ENCODE results near the gene RBMS3. TPM values are rescaled to one million over a fixed set of nuclear protein-coding genes. Genes with fewer than 3 reads are reported as not detected.

The RBMS3 gene
- total RNA-seq, 1 experiment from 2014 or later = 74.2 TPM

DNA sequence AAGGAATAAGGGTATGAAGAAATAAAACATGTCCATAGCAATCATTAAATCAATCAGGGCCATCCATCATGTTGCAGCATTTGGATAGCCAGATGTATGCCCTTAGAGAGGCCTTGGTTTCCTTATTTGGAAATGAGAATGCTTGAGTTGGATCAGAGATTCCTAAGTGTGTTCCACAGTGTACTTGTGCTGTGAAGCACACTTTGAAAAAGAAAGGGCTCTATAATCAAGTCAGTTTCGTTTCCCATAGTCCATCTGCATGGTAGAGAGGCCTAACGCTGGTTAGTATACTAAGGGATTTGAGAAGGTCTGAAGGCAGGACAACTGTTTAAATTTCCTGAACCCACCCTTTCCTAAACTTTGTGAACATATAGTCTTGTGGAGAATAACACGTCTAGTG lies 30.9 kb downstream of the RBMS3 start:
- no peaks in the 10 kb centered on the region for H3K27me3 Mint-ChIP-seq (ENCODE audit: insufficient read depth, unreplicated experiment)
- no peak overlapping the region for H3K27ac Mint-ChIP-seq (ENCODE audit: low read depth, unreplicated experiment)
- peaks cover 10% of the 10 kb centered on the region for H3K4me1 Mint-ChIP-seq (ENCODE audit: insufficient read depth, unreplicated experiment)
- no peak for DNase-seq (ENCODE audit: unreplicated experiment)
- no peak overlapping the region for H3K4me3 Mint-ChIP-seq (ENCODE audit: unreplicated experiment)
- intact Hi-C loops (cut with micrococcal nuclease) = no loop called here
- ChIA-PET CTCF (no interaction called here), POLR2A (no interaction called here)
- no peaks in the 10 kb centered on the region for H3K9me3 Mint-ChIP-seq (ENCODE audit: unreplicated experiment)
- peaks cover 11% of the 10 kb centered on the region for H3K36me3 Mint-ChIP-seq (ENCODE audit: insufficient read depth, unreplicated experiment)
- BruUV-seq (replicated peaks) = no TSS peak
- TF ChIP-seq, protein P1, sequence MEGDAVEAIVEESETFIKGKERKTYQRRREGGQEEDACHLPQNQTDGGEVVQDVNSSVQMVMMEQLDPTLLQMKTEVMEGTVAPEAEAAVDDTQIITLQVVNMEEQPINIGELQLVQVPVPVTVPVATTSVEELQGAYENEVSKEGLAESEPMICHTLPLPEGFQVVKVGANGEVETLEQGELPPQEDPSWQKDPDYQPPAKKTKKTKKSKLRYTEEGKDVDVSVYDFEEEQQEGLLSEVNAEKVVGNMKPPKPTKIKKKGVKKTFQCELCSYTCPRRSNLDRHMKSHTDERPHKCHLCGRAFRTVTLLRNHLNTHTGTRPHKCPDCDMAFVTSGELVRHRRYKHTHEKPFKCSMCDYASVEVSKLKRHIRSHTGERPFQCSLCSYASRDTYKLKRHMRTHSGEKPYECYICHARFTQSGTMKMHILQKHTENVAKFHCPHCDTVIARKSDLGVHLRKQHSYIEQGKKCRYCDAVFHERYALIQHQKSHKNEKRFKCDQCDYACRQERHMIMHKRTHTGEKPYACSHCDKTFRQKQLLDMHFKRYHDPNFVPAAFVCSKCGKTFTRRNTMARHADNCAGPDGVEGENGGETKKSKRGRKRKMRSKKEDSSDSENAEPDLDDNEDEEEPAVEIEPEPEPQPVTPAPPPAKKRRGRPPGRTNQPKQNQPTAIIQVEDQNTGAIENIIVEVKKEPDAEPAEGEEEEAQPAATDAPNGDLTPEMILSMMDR (IDR thresholded peaks at IDR 0.05; ENCODE audit: unreplicated experiment) = no peak

DNA sequence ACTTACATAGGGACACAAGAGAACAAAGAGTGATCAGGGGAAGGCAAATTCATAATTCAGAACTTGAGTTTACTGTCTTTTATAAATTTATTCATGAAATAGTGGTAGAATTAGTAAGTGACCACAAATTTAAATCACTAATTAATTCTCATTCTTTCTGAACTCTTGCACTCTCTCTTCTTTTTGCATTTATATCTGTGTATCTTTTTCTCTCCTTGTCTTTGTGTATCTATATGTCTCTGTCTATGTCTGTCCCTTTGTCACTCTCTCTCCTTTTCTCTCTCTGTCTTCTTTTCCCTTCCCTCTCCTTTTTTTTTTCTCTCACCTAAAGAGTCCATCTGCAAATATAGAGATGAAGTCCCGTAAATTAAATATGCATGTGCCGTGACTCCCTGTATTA lies 31.5 kb downstream of the RBMS3 start:
- DNase-seq (ENCODE audit: unreplicated experiment) = no peak
- Mint-ChIP-seq H3K36me3 (ENCODE audit: insufficient read depth, unreplicated experiment) (peaks cover 11% of the 10 kb centered on the region), H3K9me3 (ENCODE audit: unreplicated experiment) (no peaks in the 10 kb centered on the region), H3K27ac (ENCODE audit: low read depth, unreplicated experiment) (no peak overlapping the region), H3K27me3 (ENCODE audit: insufficient read depth, unreplicated experiment) (no peaks in the 10 kb centered on the region), H3K4me1 (ENCODE audit: insufficient read depth, unreplicated experiment) (peaks cover 10% of the 10 kb centered on the region), H3K4me3 (ENCODE audit: unreplicated experiment) (no peak overlapping the region)
- ChIA-PET CTCF (no interaction called here), POLR2A (no interaction called here)
- BruUV-seq (replicated peaks) = no TSS peak
- intact Hi-C loops (cut with micrococcal nuclease) = no loop called here
- TF ChIP-seq, protein P1 (IDR thresholded peaks at IDR 0.05; ENCODE audit: unreplicated experiment) = no peak

DNA sequence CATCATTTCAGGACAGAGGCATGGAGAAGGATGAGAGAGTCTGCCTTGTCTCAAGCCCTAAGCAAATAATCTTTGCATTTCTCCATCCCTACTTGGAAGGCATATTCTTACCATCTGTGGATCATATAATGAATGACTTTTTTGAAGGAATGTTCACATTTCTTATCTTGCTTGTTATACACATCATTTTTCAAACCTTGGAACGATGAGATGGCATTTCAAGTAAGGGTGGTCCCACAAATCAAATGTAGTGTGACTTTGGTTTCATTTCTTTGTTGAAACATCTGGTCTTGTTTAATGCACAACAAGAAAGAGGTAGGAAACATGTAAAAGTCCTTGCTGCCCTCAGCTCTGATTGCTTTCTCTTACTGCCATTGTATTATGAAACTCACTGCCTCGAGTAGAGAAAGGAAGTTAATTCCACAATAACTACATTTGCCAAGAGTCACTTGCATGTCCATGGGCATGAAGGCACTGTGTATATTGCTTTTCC lies 32.1 kb downstream of the RBMS3 start:
- ChIA-PET POLR2A (no interaction called here), CTCF (no interaction called here)
- no peak for DNase-seq (ENCODE audit: unreplicated experiment)
- no peaks in the 10 kb centered on the region for H3K9me3 Mint-ChIP-seq (ENCODE audit: unreplicated experiment)
- intact Hi-C loops (cut with micrococcal nuclease) = no loop called here
- BruUV-seq (replicated peaks) = no TSS peak
- H3K36me3 Mint-ChIP-seq (ENCODE audit: insufficient read depth, unreplicated experiment) = peaks cover 11% of the 10 kb centered on the region
- H3K4me1 Mint-ChIP-seq (ENCODE audit: insufficient read depth, unreplicated experiment) = peaks cover 10% of the 10 kb centered on the region
- no peak overlapping the region for H3K4me3 Mint-ChIP-seq (ENCODE audit: unreplicated experiment)
- no peaks in the 10 kb centered on the region for H3K27me3 Mint-ChIP-seq (ENCODE audit: insufficient read depth, unreplicated experiment)
- TF ChIP-seq, protein P1 (IDR thresholded peaks at IDR 0.05; ENCODE audit: unreplicated experiment) = no peak
- no peak overlapping the region for H3K27ac Mint-ChIP-seq (ENCODE audit: low read depth, unreplicated experiment)

DNA sequence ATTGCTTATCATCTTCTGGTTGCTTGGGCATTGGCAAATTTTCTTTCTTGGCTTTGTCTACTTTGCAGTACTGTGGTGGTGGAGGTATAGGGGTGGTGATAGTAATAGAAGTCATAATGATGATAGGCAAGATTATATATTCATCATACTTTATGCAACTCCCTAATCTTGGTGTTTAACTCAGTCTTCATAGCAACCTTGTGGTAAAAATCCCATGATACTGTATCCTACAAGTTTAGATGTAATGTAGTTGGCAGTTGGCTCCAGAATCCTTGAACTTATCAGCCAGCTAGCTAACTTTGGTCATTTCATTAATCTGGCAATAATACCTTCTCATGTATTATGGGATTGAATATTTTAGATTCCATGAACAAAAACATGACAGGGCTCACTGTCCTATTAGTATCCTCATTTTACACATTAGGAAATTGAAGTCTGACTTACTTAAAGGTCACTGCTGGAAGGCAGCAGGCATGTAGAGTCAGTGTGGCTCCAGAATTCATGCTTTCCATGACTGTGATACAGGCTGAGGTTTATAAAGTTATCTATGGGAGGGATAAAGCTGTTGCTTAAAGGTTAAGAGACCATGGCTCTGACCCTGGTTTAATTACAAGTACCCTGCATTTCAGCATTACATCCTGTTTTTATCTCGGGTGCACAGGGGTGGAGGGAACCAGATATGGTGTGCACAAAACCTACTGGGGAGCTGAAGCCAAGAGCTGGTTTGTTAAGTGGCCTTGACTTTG lies 33.3 kb downstream of the RBMS3 start:
- peaks cover 4% of the 10 kb centered on the region for H3K36me3 Mint-ChIP-seq (ENCODE audit: insufficient read depth, unreplicated experiment)
- no peaks in the 10 kb centered on the region for H3K9me3 Mint-ChIP-seq (ENCODE audit: unreplicated experiment)
- H3K27me3 Mint-ChIP-seq (ENCODE audit: insufficient read depth, unreplicated experiment) = no peaks in the 10 kb centered on the region
- BruUV-seq (replicated peaks) = no TSS peak
- POLR2A ChIA-PET = interaction anchor here (0.7 to 2.1 kb wide), 5 partner anchors 10 to 22 kb away, joined by 3 to 6 read pairs (median 4); no protein-coding TSS in a partner anchor
- CTCF ChIA-PET = no interaction called here
- intact Hi-C loops (cut with micrococcal nuclease) = no loop called here
- no peak overlapping the region for H3K4me3 Mint-ChIP-seq (ENCODE audit: unreplicated experiment)
- H3K27ac Mint-ChIP-seq (ENCODE audit: low read depth, unreplicated experiment) = no peak overlapping the region
- peaks cover 10% of the 10 kb centered on the region for H3K4me1 Mint-ChIP-seq (ENCODE audit: insufficient read depth, unreplicated experiment)
- TF ChIP-seq, protein P1 (IDR thresholded peaks at IDR 0.05; ENCODE audit: unreplicated experiment) = no peak
- no peak for DNase-seq (ENCODE audit: unreplicated experiment)

All from MCF 10A (cell line).